ENCODE results near the gene CAMSAP1.
"Not testable (repeated sequence)": the region's sequence is repeated elsewhere in the genome, so short reads cannot be mapped to it uniquely, and the experiment has no call there.

CAMSAP1 gene

GRCh38 chr9:135896626-135897025, 10.7 kb downstream of the CAMSAP1 start:
- Histone ChIP-seq H3K4me1 (ENCODE audit: insufficient read depth, poor library complexity, severe bottlenecking) (peaks cover 2% of the 10 kb centered on the region), H3K4me3 (ENCODE audit: severe bottlenecking) (no peak overlapping the region), H3K27ac (ENCODE audit: poor library complexity, severe bottlenecking) (no peak overlapping the region), H3K36me3 (ENCODE audit: low read depth) (no peaks in the 10 kb centered on the region), H3K9me3 (ENCODE audit: severe bottlenecking) (no peaks in the 10 kb centered on the region), H3K27me3 (ENCODE audit: insufficient read depth, poor library complexity, severe bottlenecking) (no peaks in the 10 kb centered on the region)
- TF ChIP-seq CTCF (IDR thresholded peaks at IDR 0.05; ENCODE audit: poor library complexity, severe bottlenecking) = no peak
- no peak for ATAC-seq (ENCODE audit: low read depth)
- no peak for DNase-seq (ENCODE audit: low spot score)

GRCh38 chr9:135896205-135896604, 11.1 kb downstream of the CAMSAP1 start:
- ATAC-seq (ENCODE audit: low read depth) (no peak), DNase-seq (ENCODE audit: low spot score) (no peak)
- Histone ChIP-seq H3K27ac (ENCODE audit: poor library complexity, severe bottlenecking) (no peak overlapping the region), H3K4me1 (ENCODE audit: insufficient read depth, poor library complexity, severe bottlenecking) (peaks cover 6% of the 10 kb centered on the region), H3K36me3 (ENCODE audit: low read depth) (no peaks in the 10 kb centered on the region), H3K9me3 (ENCODE audit: severe bottlenecking) (no peaks in the 10 kb centered on the region), H3K27me3 (ENCODE audit: insufficient read depth, poor library complexity, severe bottlenecking) (no peaks in the 10 kb centered on the region), H3K4me3 (ENCODE audit: severe bottlenecking) (no peak overlapping the region)
- no peak for TF ChIP-seq CTCF (IDR thresholded peaks at IDR 0.05; ENCODE audit: poor library complexity, severe bottlenecking)

GRCh38 chr9:135895202-135895848, 12.0 kb downstream of the CAMSAP1 start:
- H3K36me3 ChIP-seq (ENCODE audit: low read depth) = no peaks in the 10 kb centered on the region
- H3K4me1 ChIP-seq (ENCODE audit: insufficient read depth, poor library complexity, severe bottlenecking) = peaks cover 15% of the 10 kb centered on the region
- TF ChIP-seq CTCF (IDR thresholded peaks at IDR 0.05; ENCODE audit: poor library complexity, severe bottlenecking) = no peak
- H3K27ac ChIP-seq (ENCODE audit: poor library complexity, severe bottlenecking) = no peak overlapping the region
- no peaks in the 10 kb centered on the region for H3K9me3 ChIP-seq (ENCODE audit: severe bottlenecking)
- H3K27me3 ChIP-seq (ENCODE audit: insufficient read depth, poor library complexity, severe bottlenecking) = no peaks in the 10 kb centered on the region
- no peak overlapping the region for H3K4me3 ChIP-seq (ENCODE audit: severe bottlenecking)
- no peak for DNase-seq (ENCODE audit: low spot score)
- ATAC-seq (ENCODE audit: low read depth) = no peak

GRCh38 chr9:135893104-135893503, 14.2 kb downstream of the CAMSAP1 start:
- peaks cover 33% of the 10 kb centered on the region for H3K4me1 ChIP-seq (ENCODE audit: insufficient read depth, poor library complexity, severe bottlenecking)
- no peak for TF ChIP-seq CTCF (IDR thresholded peaks at IDR 0.05; ENCODE audit: poor library complexity, severe bottlenecking)
- ATAC-seq (ENCODE audit: low read depth) (no peak), DNase-seq (ENCODE audit: low spot score) (no peak)
- no peaks in the 10 kb centered on the region for H3K36me3 ChIP-seq (ENCODE audit: low read depth)
- H3K27ac ChIP-seq (ENCODE audit: poor library complexity, severe bottlenecking) = no peak overlapping the region
- H3K27me3 ChIP-seq (ENCODE audit: insufficient read depth, poor library complexity, severe bottlenecking) = no peaks in the 10 kb centered on the region
- no peak overlapping the region for H3K4me3 ChIP-seq (ENCODE audit: severe bottlenecking)
- H3K9me3 ChIP-seq (ENCODE audit: severe bottlenecking) = no peaks in the 10 kb centered on the region

- not testable (repeated sequence) for H3K27ac ChIP-seq (ENCODE audit: poor library complexity, severe bottlenecking); ATAC-seq (ENCODE audit: low read depth); H3K27me3 ChIP-seq (ENCODE audit: insufficient read depth, poor library complexity, severe bottlenecking); DNase-seq (ENCODE audit: low spot score); H3K36me3 ChIP-seq (ENCODE audit: low read depth); H3K4me3 ChIP-seq (ENCODE audit: severe bottlenecking); H3K9me3 ChIP-seq (ENCODE audit: severe bottlenecking)
- peaks cover 34% of the 10 kb centered on the region for H3K4me1 ChIP-seq (ENCODE audit: insufficient read depth, poor library complexity, severe bottlenecking)
Measured at GRCh38 chr9:135892327-135892726, 15.0 kb downstream of the CAMSAP1 start.

All from RWPE2 (cell line).